OCI-LY7 (cell line): ENCODE results near the gene LCAT. TPM values are rescaled to one million over a fixed set of nuclear protein-coding genes. Genes with fewer than 3 reads are reported as not detected.

Experiments used
- BruUV-seq: library from RNA; stranded (reverse); fragments of 400-500 nt; replicated peaks from 2 replicates; lab custom pipeline; 2021; lab: Mats Ljungman, UMichigan
- CTCF ChIA-PET: fragments of 300-600 bp; sonication (Branson Sonifier 250); formaldehyde crosslinking; loops from one replicate; lab custom pipeline; 2022; ENCODE audit warnings: antibody characterized with exemption; ENCODE audit not compliant: unreplicated experiment; lab: Charles Lee
- POLR2A ChIA-PET: fragments of 300-600 bp; sonication (Branson Sonifier 250); formaldehyde crosslinking; loops from one replicate; lab custom pipeline; 2022; ENCODE audit warnings: antibody characterized with exemption; lab: Charles Lee
- DNase-seq: peaks from one replicate; pipeline ENCODE4 v3.0.0-alpha.2; 2015; ENCODE audit warnings: low spot score
- H2AFZ ChIP-seq: fragments of 200-600 bp; sonication (generic), shearing (Covaris generic); 2 replicates; pipeline ENCODE4 v1.6.1; 2014; ENCODE audit warnings: mild to moderate bottlenecking, antibody characterized with exemption, low read length, moderate library complexity
- H3K27ac ChIP-seq: fragments of 200-600 bp; sonication (generic); 2 replicates; pipeline ENCODE4 v1.5.1; 2014; ENCODE audit warnings: mixed run types, low read depth, mild to moderate bottlenecking, moderate library complexity, low read length, inconsistent platforms; ENCODE audit not compliant: poor library complexity, severe bottlenecking
- H3K36me3 ChIP-seq: fragments of 200-600 bp; sonication (generic); 2 replicates; pipeline ENCODE4 v1.6.1; 2014; ENCODE audit warnings: mild to moderate bottlenecking, antibody characterized with exemption, low read length, moderate library complexity, mixed read lengths; ENCODE audit not compliant: insufficient read depth
- H3K4me1 ChIP-seq: fragments of 200-600 bp; sonication (generic); 2 replicates; pipeline ENCODE4 v1.5.1; 2014; ENCODE audit warnings: mild to moderate bottlenecking, low read length; ENCODE audit not compliant: insufficient read depth, poor library complexity, severe bottlenecking
- H3K4me2 ChIP-seq: fragments of 200-600 bp; sonication (generic); 2 replicates; pipeline ENCODE4 v1.6.1; 2014; ENCODE audit warnings: mild to moderate bottlenecking, low read length
- H3K4me3 ChIP-seq: fragments of 200-600 bp; sonication (generic); 2 replicates; pipeline ENCODE4 v1.5.1; 2014; ENCODE audit warnings: mild to moderate bottlenecking, low read depth, low read length; ENCODE audit not compliant: poor library complexity, severe bottlenecking
- H3K79me2 ChIP-seq: fragments of 200-600 bp; sonication (generic); 2 replicates; pipeline ENCODE4 v1.6.1; 2016; ENCODE audit warnings: low read depth, mild to moderate bottlenecking, low read length, moderate library complexity, mixed read lengths; ENCODE audit not compliant: insufficient read depth
- H3K9me2 ChIP-seq: fragments of 200-600 bp; sonication (generic); 2 replicates; pipeline ENCODE4 v1.6.1; 2016; ENCODE audit warnings: mild to moderate bottlenecking, low read length, mixed read lengths; ENCODE audit not compliant: insufficient read depth
- H3K9me3 ChIP-seq: fragments of 200-600 bp; sonication (generic); 2 replicates; pipeline ENCODE4 v1.6.1; 2014; ENCODE audit warnings: mild to moderate bottlenecking, mixed run types, low read length, mixed read lengths
- H4K20me1 ChIP-seq: fragments of 200-600 bp; sonication (generic); 2 replicates; pipeline ENCODE4 v1.6.1; 2014; ENCODE audit warnings: mild to moderate bottlenecking, antibody characterized with exemption, low read length, moderate library complexity, mixed read lengths; ENCODE audit not compliant: insufficient read depth
- CTCF ChIP-seq: fragments of 200-600 bp; sonication (generic); conservative IDR thresholded peaks from 2 replicates; pipeline ENCODE4 v1.5.1; 2014; ENCODE audit warnings: mild to moderate bottlenecking, antibody characterized with exemption, low read length, moderate library complexity, mixed read lengths
- EZH2phosphoT487 ChIP-seq: fragments of 200-600 bp; sonication (generic); IDR thresholded peaks from 2 replicates; pipeline ENCODE4 v1.6.1; 2018; ENCODE audit warnings: low read depth, borderline replicate concordance, mild to moderate bottlenecking, mixed run types, antibody characterized with exemption, low read length, moderate library complexity, mixed read lengths
- intact Hi-C: fragments of 100-400 bp; cut with micrococcal nuclease; formaldehyde crosslinking; loops from one replicate; pipeline ENCODE4 v1.10.0; 2022; ENCODE audit not compliant: unreplicated experiment
- total RNA-seq, 2 experiments: library from RNA; depleted of rRNA in 1 of 2; stranded (reverse); fragments of >200 nt in 1 of 2; shearing (Covaris generic) in 1 of 2; gene quantifications; 2 replicates each; pipeline ENCODE4 v1.2.3, GENCODE V29; 2014 to 2022

The LCAT gene
- total RNA-seq, 2 experiments from 2014 or later: 4.4 to 9.8 TPM

GRCh38 chr16:67977469-67978227, 33.7 kb upstream of the LCAT start:
- no peaks in the 10 kb centered on the region for H4K20me1 ChIP-seq
- no TSS peak for BruUV-seq
- no peaks in the 10 kb centered on the region for H3K36me3 ChIP-seq
- no peak for TF ChIP-seq EZH2phosphoT487
- DNase-seq: no peak
- H3K79me2 ChIP-seq: no peaks in the 10 kb centered on the region
- no peak overlapping the region for H3K4me2 ChIP-seq
- no peaks in the 10 kb centered on the region for H3K9me3 ChIP-seq
- ChIA-PET CTCF (no interaction called here), POLR2A (no interaction called here)
- H3K4me1 ChIP-seq: peaks cover 9% of the 10 kb centered on the region
- H2AFZ ChIP-seq: no peak overlapping the region
- H3K4me3 ChIP-seq: no peak overlapping the region
- H3K9me2 ChIP-seq: no peaks in the 10 kb centered on the region
- intact Hi-C loops: no loop called here
- H3K27ac ChIP-seq: no peak overlapping the region

GRCh38 chr16:67977005-67977404, 33.1 kb upstream of the LCAT start:
- Histone ChIP-seq H4K20me1 (no peaks in the 10 kb centered on the region), H3K4me1 (peaks cover 9% of the 10 kb centered on the region), H3K27ac (no peak overlapping the region), H3K4me3 (no peak overlapping the region), H3K9me2 (no peaks in the 10 kb centered on the region), H3K79me2 (no peaks in the 10 kb centered on the region), H3K4me2 (no peak overlapping the region), H3K9me3 (no peaks in the 10 kb centered on the region), H2AFZ (no peak overlapping the region), H3K36me3 (no peaks in the 10 kb centered on the region)
- intact Hi-C loops: no loop called here
- POLR2A ChIA-PET: no interaction called here
- TF ChIP-seq EZH2phosphoT487 (no peak), CTCF (no peak)
- CTCF ChIA-PET: no interaction called here
- DNase-seq: no peak
- no TSS peak for BruUV-seq

GRCh38 chr16:67976205-67976604, 32.3 kb upstream of the LCAT start:
- H4K20me1 ChIP-seq: no peaks in the 10 kb centered on the region
- no peaks in the 10 kb centered on the region for H3K79me2 ChIP-seq
- H2AFZ ChIP-seq: no peak overlapping the region
- ChIA-PET CTCF (no interaction called here), POLR2A (interaction anchor here (1.6 kb wide), 1 partner anchor 8 kb away, joined by 5 read pairs; no protein-coding TSS in a partner anchor)
- intact Hi-C loops: no loop called here
- DNase-seq: no peak
- H3K4me3 ChIP-seq: no peak overlapping the region
- BruUV-seq: no TSS peak
- H3K4me2 ChIP-seq: no peak overlapping the region
- H3K4me1 ChIP-seq: peaks cover 9% of the 10 kb centered on the region
- H3K9me2 ChIP-seq: no peaks in the 10 kb centered on the region
- no peaks in the 10 kb centered on the region for H3K36me3 ChIP-seq
- no peak for TF ChIP-seq CTCF
- TF ChIP-seq EZH2phosphoT487: no peak
- no peak overlapping the region for H3K27ac ChIP-seq
- no peaks in the 10 kb centered on the region for H3K9me3 ChIP-seq
